Uterus (tissue), 4 donors: ENCODE results near the gene STX12. TPM values are rescaled to one million over a fixed set of nuclear protein-coding genes. Genes with fewer than 3 reads are reported as not detected.
A peak's percentile ranks its signal among the peaks of the same experiment; 100 is the strongest.
"Not testable (repeated sequence)": the region's sequence is repeated elsewhere in the genome, so short reads cannot be mapped to it uniquely, and the experiment has no call there.

Source experiments
- DNase-seq, 2 donors: peaks; one replicate each; pipeline ENCODE4 v3.0.0-alpha.2; 2019 to 2020
- H3K27ac ChIP-seq, 2 donors: fragments of 200-600 bp; sonication (generic); 1 replicate in 1 of 2; 2 replicates in 1 of 2; pipeline ENCODE4 v1.5.1; 2016 to 2018
- H3K27me3 ChIP-seq, 2 donors: fragments of 200-600 bp; sonication (generic); one replicate each; pipeline ENCODE4 v1.5.1; 2018 to 2019; ENCODE audit warnings: control low read depth in 1 of 2
- H3K36me3 ChIP-seq, 2 donors: fragments of 200-600 bp; sonication (generic); one replicate each; pipeline ENCODE4 v1.5.1; 2019; ENCODE audit warnings: control low read depth in 1 of 2
- H3K4me1 ChIP-seq, 2 donors: fragments of 200-600 bp; sonication (generic); one replicate each; pipeline ENCODE4 v1.5.1; 2018 to 2019; ENCODE audit warnings: control low read depth in 1 of 2
- H3K4me3 ChIP-seq, 2 donors: fragments of 200-600 bp; sonication (generic); 1 replicate in 1 of 2; 2 replicates in 1 of 2; pipeline ENCODE4 v1.5.1; 2018 to 2019; ENCODE audit warnings: mild to moderate bottlenecking in 1 of 2
- H3K9me3 ChIP-seq, 2 donors: fragments of 200-600 bp; sonication (generic); one replicate each; pipeline ENCODE4 v1.5.1; 2019; ENCODE audit warnings: control low read depth in 1 of 2
- POLR2A ChIP-seq, 2 donors: fragments of 450-650 bp; IDR thresholded peaks; one replicate each; pipeline ENCODE4 v1.6.1; 2016; ENCODE audit warnings: antibody characterized with exemption in 2 of 2, mild to moderate bottlenecking in 1 of 2, moderate library complexity in 1 of 2
- intact Hi-C: fragments of 100-400 bp; cut with DNase I; formaldehyde crosslinking; loops from one replicate; pipeline ENCODE4 v1.15.1; 2023; ENCODE audit warnings: low total_unique reads
- total RNA-seq, 4 donors: library from RNA; depleted of rRNA in 3 of 4; stranded (reverse); fragments of >200 nt in 3 of 4; gene quantifications; one replicate each; pipeline versions ENCODE4 v1.1.0 to v1.2.4, GENCODE V29; 2014 to 2023
- TF ChIP-seq, protein P1 (sequence below), 4 experiments: fragments of 200-600 bp in 2 of 4; fragments of 450-650 bp in 2 of 4; sonication (generic) in 2 of 4; IDR thresholded peaks; one replicate each; pipeline ENCODE4 v1.5.1; 2016 to 2019; ENCODE audit warnings: antibody characterized with exemption in 4 of 4, mild to moderate bottlenecking in 2 of 4, moderate library complexity in 1 of 4
- donor health status: DM: yes; HTN: yes; CAD: no.

Gene STX12
- total RNA-seq, 4 donors from 2014 or later, result 24.4 to 67.8 (median 56.2) TPM

DNA sequence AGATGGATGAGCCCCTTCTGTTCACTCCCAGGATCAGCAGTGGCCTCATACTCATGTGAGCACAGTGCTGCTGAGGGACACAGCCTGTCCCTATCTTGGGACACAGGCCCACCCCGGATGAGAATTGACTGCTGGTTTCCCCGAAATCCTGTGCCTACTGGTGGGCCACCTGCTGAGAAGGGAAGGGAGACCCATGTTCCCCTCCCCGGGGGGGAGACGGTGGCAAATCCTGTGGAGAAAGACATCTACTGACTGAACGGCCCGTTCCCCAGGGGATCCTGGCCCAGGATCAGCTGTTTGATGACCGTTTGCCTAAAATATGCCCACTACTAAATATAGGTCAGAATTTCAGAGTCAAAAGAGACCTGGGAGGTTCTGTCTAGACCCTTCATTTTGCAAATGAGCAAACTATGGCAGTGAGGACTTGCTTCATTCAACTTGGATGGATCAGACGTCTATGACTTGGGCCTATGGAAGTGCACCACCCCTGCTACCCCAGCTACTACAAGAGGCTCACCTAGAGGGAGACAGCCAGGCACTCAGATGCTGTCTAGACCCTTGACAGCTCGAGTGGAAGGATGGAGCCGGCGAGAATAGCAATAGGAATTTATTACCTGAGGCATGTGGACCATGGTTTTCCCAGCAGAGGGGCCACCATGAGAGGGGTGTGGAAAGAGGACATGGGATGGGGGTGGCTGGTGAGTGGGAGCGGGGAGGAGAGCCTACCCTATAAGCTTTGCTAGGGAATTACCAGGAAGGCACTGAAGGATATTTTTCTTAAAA is 83.7 kb downstream of the STX12 start:
- H3K27me3 ChIP-seq, result no peaks in the 10 kb centered on the region
- H3K27ac ChIP-seq, result no peak overlapping the region
- H3K4me1 ChIP-seq, result no peaks in the 10 kb centered on the region
- no peak for DNase-seq
- H3K9me3 ChIP-seq, result no peaks in the 10 kb centered on the region
- H3K36me3 ChIP-seq, result no peaks in the 10 kb centered on the region
- no peak overlapping the region for H3K4me3 ChIP-seq
- intact Hi-C loops, result no loop called here
- no peak for TF ChIP-seq POLR2A (IDR thresholded peaks at IDR 0.05)
- TF ChIP-seq, protein P1, sequence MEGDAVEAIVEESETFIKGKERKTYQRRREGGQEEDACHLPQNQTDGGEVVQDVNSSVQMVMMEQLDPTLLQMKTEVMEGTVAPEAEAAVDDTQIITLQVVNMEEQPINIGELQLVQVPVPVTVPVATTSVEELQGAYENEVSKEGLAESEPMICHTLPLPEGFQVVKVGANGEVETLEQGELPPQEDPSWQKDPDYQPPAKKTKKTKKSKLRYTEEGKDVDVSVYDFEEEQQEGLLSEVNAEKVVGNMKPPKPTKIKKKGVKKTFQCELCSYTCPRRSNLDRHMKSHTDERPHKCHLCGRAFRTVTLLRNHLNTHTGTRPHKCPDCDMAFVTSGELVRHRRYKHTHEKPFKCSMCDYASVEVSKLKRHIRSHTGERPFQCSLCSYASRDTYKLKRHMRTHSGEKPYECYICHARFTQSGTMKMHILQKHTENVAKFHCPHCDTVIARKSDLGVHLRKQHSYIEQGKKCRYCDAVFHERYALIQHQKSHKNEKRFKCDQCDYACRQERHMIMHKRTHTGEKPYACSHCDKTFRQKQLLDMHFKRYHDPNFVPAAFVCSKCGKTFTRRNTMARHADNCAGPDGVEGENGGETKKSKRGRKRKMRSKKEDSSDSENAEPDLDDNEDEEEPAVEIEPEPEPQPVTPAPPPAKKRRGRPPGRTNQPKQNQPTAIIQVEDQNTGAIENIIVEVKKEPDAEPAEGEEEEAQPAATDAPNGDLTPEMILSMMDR (IDR thresholded peaks at IDR 0.05), result no peak

DNA sequence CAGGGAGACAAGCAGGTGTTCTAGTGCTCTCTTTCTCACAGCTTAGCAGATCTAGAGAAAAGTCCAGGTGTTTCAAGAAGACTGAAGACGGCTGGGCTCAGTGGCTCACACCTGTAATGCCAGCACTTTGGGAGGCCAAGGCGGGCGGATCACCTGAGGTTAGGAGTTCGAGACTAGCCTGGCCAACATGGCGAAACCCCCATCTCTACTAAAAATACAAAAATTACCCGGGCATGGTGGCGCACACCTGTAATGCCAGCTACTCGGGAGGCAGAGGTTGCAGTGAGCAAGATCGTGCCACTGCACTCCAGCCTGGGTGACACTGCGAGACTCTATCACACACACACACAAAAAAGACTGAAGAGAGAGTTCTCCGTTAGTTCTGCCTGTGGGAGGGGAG is 84.5 kb downstream of the STX12 start:
- DNase-seq, intact Hi-C loops, H3K27ac ChIP-seq, H3K4me1 ChIP-seq, H3K9me3 ChIP-seq, H3K36me3 ChIP-seq, H3K27me3 ChIP-seq, H3K4me3 ChIP-seq: not testable (repeated sequence)

DNA sequence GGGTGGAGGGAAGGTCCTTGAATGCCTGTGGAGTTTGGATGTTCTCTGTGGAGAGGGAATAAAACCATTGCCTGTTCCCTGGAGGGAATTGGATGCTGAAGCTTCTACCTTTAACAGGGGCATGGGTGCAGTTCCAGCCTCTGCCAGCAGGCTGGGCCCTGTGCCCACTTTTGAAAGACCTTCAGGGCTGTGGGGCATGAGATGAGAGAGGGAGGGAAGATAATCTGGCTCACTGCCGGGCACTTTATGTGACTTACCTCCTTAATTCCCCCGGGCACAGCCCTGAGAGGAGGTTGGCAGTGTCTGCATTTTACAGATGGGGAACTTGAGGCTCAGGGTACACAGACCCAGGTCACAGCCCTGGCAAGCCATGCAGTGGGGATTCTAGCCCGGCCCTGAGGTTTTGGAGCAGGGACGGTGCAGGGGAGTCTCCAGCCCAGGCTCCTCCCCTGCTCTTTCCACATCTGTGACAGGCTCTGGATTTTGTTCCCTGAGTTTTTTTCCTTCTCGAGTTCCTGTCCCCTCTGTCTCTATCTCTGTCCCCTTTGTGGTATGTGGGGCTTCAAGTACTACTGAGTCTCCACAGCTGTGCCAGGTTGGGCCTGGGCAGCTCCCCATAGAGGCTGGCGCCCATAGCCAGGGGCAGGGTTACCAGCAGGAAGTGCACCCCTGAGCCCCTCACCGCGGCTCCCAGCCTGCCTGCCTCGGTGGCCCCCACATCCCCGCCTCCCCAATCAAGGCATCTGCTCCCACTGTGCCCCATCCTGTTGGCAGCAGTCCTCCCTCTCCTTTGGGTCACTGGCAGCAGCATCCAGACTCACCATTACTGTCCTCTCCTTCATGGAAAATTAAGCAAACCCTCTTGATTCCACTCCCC is 85.3 kb downstream of the STX12 start:
- Histone ChIP-seq H3K4me1 (no peaks in the 10 kb centered on the region), H3K9me3 (no peaks in the 10 kb centered on the region), H3K27me3 (no peaks in the 10 kb centered on the region), H3K4me3 (no peak overlapping the region), H3K27ac (no peak overlapping the region), H3K36me3 (no peaks in the 10 kb centered on the region)
- TF ChIP-seq POLR2A (IDR thresholded peaks at IDR 0.05), result no peak
- TF ChIP-seq, protein P1 (IDR thresholded peaks at IDR 0.05), result peak; percentile 82 to 90 (median 86)
- peak; percentile 74 to 80 for DNase-seq
- intact Hi-C loops, result no loop called here

DNA sequence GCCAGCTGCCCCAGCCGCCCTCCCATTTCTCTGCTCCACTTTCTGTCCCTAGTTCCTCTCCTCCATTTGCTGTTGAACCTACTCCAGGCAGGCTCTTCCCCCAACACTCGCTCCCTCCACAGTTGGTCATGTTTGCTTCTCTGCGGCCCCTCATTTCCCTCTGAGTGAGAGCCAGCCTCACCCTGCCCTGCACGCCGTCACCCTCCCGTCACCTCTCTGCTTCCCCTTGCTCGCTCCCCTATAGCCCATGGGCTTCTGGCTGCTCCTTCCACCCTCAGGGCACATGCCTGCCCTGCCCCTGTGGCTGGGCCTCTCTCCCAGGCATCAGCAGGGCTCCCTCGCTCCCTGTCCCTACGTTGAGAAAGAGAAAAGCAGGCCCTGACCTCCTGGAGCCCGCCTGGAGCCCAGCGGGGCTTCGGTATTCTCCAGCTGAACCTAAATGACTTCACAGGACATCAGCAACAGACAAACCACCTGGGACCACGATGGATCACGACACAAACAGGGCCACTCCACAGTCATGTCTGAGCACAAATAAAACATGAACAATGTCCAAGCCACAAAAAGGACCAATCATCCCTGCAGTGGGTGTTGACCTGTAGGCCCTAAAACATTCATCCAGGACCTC is 86.0 kb downstream of the STX12 start:
- DNase-seq, result no peak
- Histone ChIP-seq H3K27me3 (no peaks in the 10 kb centered on the region), H3K4me3 (no peak overlapping the region), H3K27ac (no peak overlapping the region), H3K36me3 (no peaks in the 10 kb centered on the region), H3K9me3 (no peaks in the 10 kb centered on the region), H3K4me1 (no peaks in the 10 kb centered on the region)
- intact Hi-C loops, result no loop called here
- TF ChIP-seq, protein P1 (IDR thresholded peaks at IDR 0.05), result no peak
- TF ChIP-seq POLR2A (IDR thresholded peaks at IDR 0.05), result no peak

DNA sequence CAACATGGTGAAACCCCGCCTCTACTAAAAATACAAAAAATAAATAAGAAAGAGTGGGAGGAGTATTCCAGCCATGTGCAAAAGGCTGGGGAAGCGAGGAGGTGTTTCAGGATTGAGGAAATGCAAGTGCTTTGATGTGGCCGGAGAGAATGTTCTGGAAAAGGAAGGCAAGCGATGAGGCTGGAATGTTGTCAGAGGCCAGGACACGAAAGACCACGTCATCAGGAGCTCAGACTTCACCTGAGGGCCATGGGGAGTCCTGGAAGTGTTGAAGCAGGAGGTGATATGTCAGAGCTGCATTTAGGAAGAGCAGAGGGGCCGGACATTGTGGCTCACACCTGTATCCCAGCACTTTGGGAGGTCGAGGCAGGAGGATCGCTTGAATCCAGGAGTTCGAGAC is 88.4 kb downstream of the STX12 start:
- intact Hi-C loops, result no loop called here

More for the DNA sequence above, 88.4 kb downstream of the STX12 start:
- Histone ChIP-seq H3K4me3 (no peak overlapping the region), H3K9me3 (no peaks in the 10 kb centered on the region), H3K27ac (no peak overlapping the region), H3K36me3 (no peaks in the 10 kb centered on the region), H3K27me3 (no peaks in the 10 kb centered on the region), H3K4me1 (no peaks in the 10 kb centered on the region)
- no peak for DNase-seq
- no peak for TF ChIP-seq POLR2A (IDR thresholded peaks at IDR 0.05)
- TF ChIP-seq, protein P1 (IDR thresholded peaks at IDR 0.05), result no peak
